Activated T-helper 1 cell treated with anti-CD3 and anti-CD28 coated beads, Interleukin-2, amount 50 U/mL, for 16 hours (primary cell): Measurements from ENCODE around the gene MAP2K5.

Experiments used
- DNase-seq, 2 donors: peaks; one replicate each; pipeline ENCODE4 v3.0.0-alpha.2; 2020; ENCODE audit warnings: low read depth in 1 of 2, low spot score in 1 of 2

The MAP2K5 gene

GRCh38 chr15:67556976-67557570, 14.6 kb downstream of the MAP2K5 start:
- no peak for DNase-seq

- no peak for DNase-seq
Observed at GRCh38 chr15:67558502-67558901, 16.0 kb downstream of the MAP2K5 start.

GRCh38 chr15:67559158-67559557, 16.7 kb downstream of the MAP2K5 start:
- no peak for DNase-seq

GRCh38 chr15:67559576-67559975, 17.1 kb downstream of the MAP2K5 start:
- no peak for DNase-seq

GRCh38 chr15:67560320-67560719, 17.8 kb downstream of the MAP2K5 start:
- DNase-seq, result no peak

- no peak for DNase-seq
Observed at GRCh38 chr15:67563092-67563491, 20.6 kb downstream of the MAP2K5 start.

GRCh38 chr15:67564021-67564967, 21.8 kb downstream of the MAP2K5 start:
- no peak for DNase-seq

- no peak for DNase-seq
Observed at GRCh38 chr15:67564968-67565345, 22.5 kb downstream of the MAP2K5 start.

GRCh38 chr15:67569668-67570067, 27.2 kb downstream of the MAP2K5 start:
- DNase-seq, result no peak

- no peak for DNase-seq
Observed at GRCh38 chr15:67570875-67571647, 28.6 kb downstream of the MAP2K5 start.

- no peak for DNase-seq
Observed at GRCh38 chr15:67571648-67572415, 29.3 kb downstream of the MAP2K5 start.

GRCh38 chr15:67573194-67573593, 30.7 kb downstream of the MAP2K5 start:
- no peak for DNase-seq

GRCh38 chr15:67575039-67575502, 32.6 kb downstream of the MAP2K5 start:
- DNase-seq, result no peak

- no peak for DNase-seq
Observed at GRCh38 chr15:67578020-67578600, 35.6 kb downstream of the MAP2K5 start.

- DNase-seq, result no peak
Observed at GRCh38 chr15:67579164-67579563, 36.7 kb downstream of the MAP2K5 start.

GRCh38 chr15:67579967-67580366, 37.5 kb downstream of the MAP2K5 start:
- DNase-seq, result no peak

GRCh38 chr15:67584157-67584556, 41.7 kb downstream of the MAP2K5 start:
- no peak for DNase-seq

- no peak for DNase-seq
Observed at GRCh38 chr15:67585681-67586080, 43.2 kb downstream of the MAP2K5 start.

- DNase-seq, result no peak
Observed at GRCh38 chr15:67587331-67587730, 44.8 kb downstream of the MAP2K5 start.

- no peak for DNase-seq
Observed at GRCh38 chr15:67587754-67588153, 45.3 kb downstream of the MAP2K5 start.

- no peak for DNase-seq
Observed at GRCh38 chr15:67590191-67590590, 47.7 kb downstream of the MAP2K5 start.
